MM.1S (cell line): ENCODE results near the gene MINDY4.

Source experiments
- DNase-seq: peaks from one replicate; pipeline ENCODE4 v3.0.0-alpha.2; 2015
- H2AFZ ChIP-seq: fragments of 300-600 bp; sonication (generic); 2 replicates; pipeline ENCODE4 v1.6.0; 2016; ENCODE audit warnings: antibody characterized with exemption, low read length
- H3F3A ChIP-seq: fragments of 300-600 bp; sonication (generic); 2 replicates; pipeline ENCODE4 v1.6.1; 2016; ENCODE audit warnings: mild to moderate bottlenecking, antibody characterized with exemption, low read length, moderate library complexity, mixed read lengths; ENCODE audit not compliant: insufficient read depth
- H3K27ac ChIP-seq: fragments of 300-600 bp; sonication (generic); 2 replicates; pipeline ENCODE4 v1.5.1; 2016; ENCODE audit warnings: mild to moderate bottlenecking, low read length
- H3K27me3 ChIP-seq: fragments of 300-600 bp; sonication (generic); replicated peaks from 2 replicates; pipeline ENCODE4 v1.6.0; 2016; ENCODE audit warnings: low read length; ENCODE audit not compliant: insufficient read depth
- H3K36me3 ChIP-seq: fragments of 300-600 bp; sonication (generic); replicated peaks from 2 replicates; pipeline ENCODE4 v1.6.1; 2016; ENCODE audit warnings: mild to moderate bottlenecking, low read length, mixed read lengths; ENCODE audit not compliant: insufficient read depth
- H3K4me1 ChIP-seq: fragments of 300-600 bp; sonication (generic); 2 replicates; pipeline ENCODE4 v1.6.1; 2016; ENCODE audit warnings: low read length, mixed read lengths
- H3K4me2 ChIP-seq: fragments of 300-600 bp; sonication (generic); 2 replicates; pipeline ENCODE4 v1.6.0; 2016; ENCODE audit warnings: low read depth, low read length
- H3K4me3 ChIP-seq: fragments of 300-600 bp; sonication (generic); 2 replicates; pipeline ENCODE4 v1.5.1; 2016; ENCODE audit warnings: low read length, mixed read lengths
- H3K79me2 ChIP-seq: fragments of 300-600 bp; sonication (generic); 2 replicates; pipeline ENCODE4 v1.6.1; 2016; ENCODE audit warnings: mixed run types, low read length, mixed read lengths
- H3K9ac ChIP-seq: fragments of 300-600 bp; sonication (generic); 2 replicates; pipeline ENCODE4 v1.6.1; 2016; ENCODE audit warnings: low read length, mixed read lengths
- H3K9me2 ChIP-seq: fragments of 300-600 bp; sonication (generic); replicated peaks from 2 replicates; pipeline ENCODE4 v1.6.1; 2016; ENCODE audit warnings: mild to moderate bottlenecking, low read length, mixed read lengths; ENCODE audit not compliant: insufficient read depth
- H3K9me3 ChIP-seq: fragments of 300-600 bp; sonication (generic); replicated peaks from 2 replicates; pipeline ENCODE4 v1.6.1; 2016; ENCODE audit warnings: mild to moderate bottlenecking, low read length, mixed read lengths; ENCODE audit not compliant: insufficient read depth
- H4K20me1 ChIP-seq: fragments of 300-600 bp; sonication (generic); 2 replicates; pipeline ENCODE4 v1.6.1; 2016; ENCODE audit warnings: mild to moderate bottlenecking, low read length, moderate library complexity, mixed read lengths; ENCODE audit not compliant: insufficient read depth
- CTCF ChIP-seq: fragments of 300-600 bp; sonication (generic); IDR thresholded peaks from 2 replicates; pipeline ENCODE4 v1.5.1; 2016; ENCODE audit warnings: antibody characterized with exemption, low read length, mixed read lengths
- EZH2 ChIP-seq: fragments of 300-600 bp; sonication (generic); optimal IDR thresholded peaks from 2 replicates; pipeline ENCODE3; 2017; ENCODE audit warnings: low read depth, mild to moderate bottlenecking, antibody characterized with exemption, low read length, mixed read lengths
- EZH2phosphoT487 ChIP-seq: fragments of 300-600 bp; sonication (generic); IDR thresholded peaks from 2 replicates; pipeline ENCODE4 v1.6.1; 2018; ENCODE audit warnings: antibody characterized with exemption, low read length

Gene MINDY4

DNA sequence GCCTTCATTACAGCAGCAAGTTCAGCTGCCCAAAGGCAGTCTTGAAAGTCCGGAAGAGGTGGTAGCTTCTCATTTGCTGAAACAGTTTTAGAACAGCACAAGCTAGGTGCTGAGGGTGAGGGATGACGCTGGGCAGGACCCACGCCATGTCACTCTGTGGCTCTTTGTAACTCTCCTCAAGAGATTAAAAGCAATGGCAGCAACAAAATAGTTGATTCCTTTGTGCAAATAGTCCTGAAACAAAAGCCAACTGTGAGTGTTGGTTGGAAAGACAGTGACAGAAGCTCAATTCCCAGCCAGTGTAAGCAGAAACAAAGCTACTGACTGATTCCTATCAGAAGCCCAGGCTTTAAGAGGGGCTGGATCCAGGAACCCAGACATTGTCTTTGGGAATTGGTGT lies 92.9 kb downstream of the MINDY4 start:
- TF ChIP-seq EZH2phosphoT487 = no peak
- TF ChIP-seq EZH2 = no peak
- no peak for TF ChIP-seq CTCF
- no peaks in the 10 kb centered on the region for H3K36me3 ChIP-seq
- no peaks in the 10 kb centered on the region for H3K9me3 ChIP-seq
- H3K4me3 ChIP-seq = no peak overlapping the region
- no peaks in the 10 kb centered on the region for H3K4me1 ChIP-seq
- no peak for DNase-seq
- H3K79me2 ChIP-seq = no peaks in the 10 kb centered on the region
- no peaks in the 10 kb centered on the region for H3K27me3 ChIP-seq
- H3K9me2 ChIP-seq = no peaks in the 10 kb centered on the region
- H2AFZ ChIP-seq = no peak overlapping the region
- H3K27ac ChIP-seq = no peak overlapping the region
- H4K20me1 ChIP-seq = no peaks in the 10 kb centered on the region
- no peaks in the 10 kb centered on the region for H3F3A ChIP-seq
- no peak overlapping the region for H3K4me2 ChIP-seq
- H3K9ac ChIP-seq = no peak overlapping the region

DNA sequence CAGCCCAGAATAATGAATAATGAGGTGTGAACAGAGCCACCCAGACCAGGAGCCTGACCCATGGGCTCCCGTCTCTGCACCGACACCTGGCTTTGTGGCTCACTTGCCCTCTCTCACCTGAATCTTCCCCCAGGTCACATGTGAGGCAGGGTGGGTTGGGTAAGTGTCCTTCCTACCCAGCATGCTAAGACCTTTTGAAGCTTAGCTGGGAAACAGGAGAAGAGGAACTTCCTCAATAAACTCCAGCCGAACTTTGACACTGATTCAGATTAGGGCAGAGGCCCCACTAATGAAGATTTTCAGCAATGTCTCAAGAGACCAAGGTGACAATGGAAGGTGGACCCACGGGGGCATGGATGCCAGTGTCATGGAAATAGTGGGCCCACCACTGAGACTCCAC lies 93.9 kb downstream of the MINDY4 start:
- Histone ChIP-seq H4K20me1 (no peaks in the 10 kb centered on the region), H3K9ac (no peak overlapping the region), H3F3A (no peaks in the 10 kb centered on the region), H3K9me2 (no peaks in the 10 kb centered on the region), H3K36me3 (no peaks in the 10 kb centered on the region), H3K4me3 (no peak overlapping the region), H3K27me3 (no peaks in the 10 kb centered on the region), H3K4me1 (no peaks in the 10 kb centered on the region), H3K4me2 (no peak overlapping the region), H3K9me3 (no peaks in the 10 kb centered on the region), H3K27ac (no peak overlapping the region), H2AFZ (no peak overlapping the region), H3K79me2 (no peaks in the 10 kb centered on the region)
- DNase-seq = no peak
- TF ChIP-seq CTCF = no peak
- TF ChIP-seq EZH2phosphoT487 = no peak
- TF ChIP-seq EZH2 = no peak

DNA sequence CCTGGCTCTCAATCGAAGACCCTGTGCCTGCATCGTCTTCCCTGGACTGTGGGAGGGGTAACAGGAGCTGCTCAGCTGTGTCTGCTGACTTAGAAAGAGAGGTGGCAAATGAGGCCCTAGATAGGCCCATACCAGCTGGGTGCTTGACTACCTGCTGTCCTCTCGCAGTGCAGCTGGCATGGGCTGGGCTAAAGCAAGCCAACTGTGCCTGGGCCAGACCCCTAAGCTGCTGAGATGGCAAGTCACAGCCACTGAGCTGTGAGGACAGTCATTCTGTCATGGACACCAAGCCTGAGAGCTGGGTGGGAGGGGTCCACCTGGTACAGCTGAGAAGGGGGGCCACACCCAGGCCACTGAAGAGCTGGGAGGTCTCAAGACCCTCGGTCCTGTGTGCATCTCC lies 94.6 kb downstream of the MINDY4 start:
- Histone ChIP-seq H3K4me1 (no peaks in the 10 kb centered on the region), H3K9me2 (no peaks in the 10 kb centered on the region), H2AFZ (no peak overlapping the region), H3K27ac (no peak overlapping the region), H3K27me3 (no peaks in the 10 kb centered on the region), H3K36me3 (no peaks in the 10 kb centered on the region), H3K4me3 (no peak overlapping the region), H3K9ac (no peak overlapping the region), H3F3A (no peaks in the 10 kb centered on the region), H3K4me2 (no peak overlapping the region), H3K79me2 (no peaks in the 10 kb centered on the region), H3K9me3 (no peaks in the 10 kb centered on the region), H4K20me1 (no peaks in the 10 kb centered on the region)
- DNase-seq = no peak
- TF ChIP-seq CTCF = no peak
- no peak for TF ChIP-seq EZH2phosphoT487
- no peak for TF ChIP-seq EZH2
